GM21619 (cell line): ENCODE results near the gene COA3.

Experiments
- ATAC-seq: cut with Tn5 transposase; IDR thresholded peaks from one replicate; pipeline ENCODE4 v1.9.1; 2021; ENCODE audit not compliant: unreplicated experiment

Gene COA3

GRCh38 chr17:42818379-42818778 is 19.9 kb upstream of the COA3 start:
- no peak for ATAC-seq

- no peak for ATAC-seq
These were observed 19.4 kb upstream of the COA3 start for GRCh38 chr17:42817866-42818265.

- ATAC-seq: no peak
These were observed 16.3 kb upstream of the COA3 start for GRCh38 chr17:42814633-42815399.

GRCh38 chr17:42809250-42809649 is 10.7 kb upstream of the COA3 start:
- ATAC-seq: no peak

- ATAC-seq: no peak
These were observed 7.7 kb upstream of the COA3 start for GRCh38 chr17:42806249-42806648.

GRCh38 chr17:42804918-42805367 is 6.4 kb upstream of the COA3 start:
- ATAC-seq: no peak

GRCh38 chr17:42803074-42803883 is 4.8 kb upstream of the COA3 start:
- ATAC-seq: no peak

- no peak for ATAC-seq
These were observed 507 bp downstream of the COA3 start for GRCh38 chr17:42798011-42798382.

GRCh38 chr17:42797067-42798007 is 1.2 kb downstream of the COA3 start:
- no peak for ATAC-seq

- ATAC-seq: no peak
These were observed 2.3 kb downstream of the COA3 start for GRCh38 chr17:42796066-42796758.

- ATAC-seq: no peak
These were observed 3.0 kb downstream of the COA3 start for GRCh38 chr17:42795465-42795864.

GRCh38 chr17:42795061-42795460 is 3.4 kb downstream of the COA3 start:
- ATAC-seq: no peak

GRCh38 chr17:42792545-42792944 is 6.0 kb downstream of the COA3 start:
- ATAC-seq: no peak

- ATAC-seq: no peak
These were observed 6.6 kb downstream of the COA3 start for GRCh38 chr17:42791948-42792347.

- ATAC-seq: no peak
These were observed 11.2 kb downstream of the COA3 start for GRCh38 chr17:42787266-42787665.

GRCh38 chr17:42784811-42785592 is 13.5 kb downstream of the COA3 start:
- no peak for ATAC-seq

GRCh38 chr17:42784409-42784808 is 14.1 kb downstream of the COA3 start:
- no peak for ATAC-seq

GRCh38 chr17:42783791-42784138 is 14.7 kb downstream of the COA3 start:
- ATAC-seq: no peak

- ATAC-seq: no peak
These were observed 15.3 kb downstream of the COA3 start for GRCh38 chr17:42783062-42783790.
